GM19463 (cell line): ENCODE data around the gene IGFBP3.
"Not testable (repeated sequence)": the region's sequence is repeated elsewhere in the genome, so short reads cannot be mapped to it uniquely, and the experiment has no call there.

ENCODE experiments used
- ATAC-seq: cut with Tn5 transposase; IDR thresholded peaks from one replicate; pipeline ENCODE4 v1.9.1; 2021; ENCODE audit warnings: mild to moderate bottlenecking, moderate library complexity; ENCODE audit not compliant: unreplicated experiment

Gene IGFBP3

GRCh38 chr7:45920502-45921380 is at the start of gene IGFBP3:
Gene IGFBP3 (minus strand): TSS chr7:45921272. CDS start chr7:45921140, 132 bp downstream.
- peak; percentile 34 for ATAC-seq

GRCh38 chr7:45970454-45970853 is 49.4 kb upstream of the IGFBP3 start:
- no peak for ATAC-seq

- no peak for ATAC-seq
Observed at GRCh38 chr7:45969940-45970339, 48.9 kb upstream of the IGFBP3 start.

GRCh38 chr7:45968856-45969541 is 47.9 kb upstream of the IGFBP3 start:
- ATAC-seq, result no peak

GRCh38 chr7:45968312-45968711 is 47.2 kb upstream of the IGFBP3 start:
- no peak for ATAC-seq

- ATAC-seq, result no peak
Observed at GRCh38 chr7:45967591-45968157, 46.6 kb upstream of the IGFBP3 start.

GRCh38 chr7:45962861-45963260 is 41.8 kb upstream of the IGFBP3 start:
- ATAC-seq, result no peak

GRCh38 chr7:45957721-45958120 is 36.6 kb upstream of the IGFBP3 start:
- no peak for ATAC-seq

- ATAC-seq, result no peak
Observed at GRCh38 chr7:45955286-45955685, 34.2 kb upstream of the IGFBP3 start.

- not testable (repeated sequence) for ATAC-seq
Observed at GRCh38 chr7:45953055-45953454, 32.0 kb upstream of the IGFBP3 start.

- ATAC-seq, result no peak
Observed at GRCh38 chr7:45944058-45944457, 23.0 kb upstream of the IGFBP3 start.

- no peak for ATAC-seq
Observed at GRCh38 chr7:45940939-45941338, 19.9 kb upstream of the IGFBP3 start.

- not testable (repeated sequence) for ATAC-seq
Observed at GRCh38 chr7:45940237-45940781, 19.2 kb upstream of the IGFBP3 start.

GRCh38 chr7:45939574-45939973 is 18.5 kb upstream of the IGFBP3 start:
- no peak for ATAC-seq

- ATAC-seq, result no peak
Observed at GRCh38 chr7:45938626-45939302, 17.7 kb upstream of the IGFBP3 start.

- ATAC-seq, result no peak
Observed at GRCh38 chr7:45937862-45938261, 16.8 kb upstream of the IGFBP3 start.

- ATAC-seq, result no peak
Observed at GRCh38 chr7:45937301-45937700, 16.2 kb upstream of the IGFBP3 start.

- no peak for ATAC-seq
Observed at GRCh38 chr7:45930967-45931366, 9.9 kb upstream of the IGFBP3 start.

GRCh38 chr7:45927721-45928120 is 6.6 kb upstream of the IGFBP3 start:
- ATAC-seq, result no peak

- ATAC-seq, result no peak
Observed at GRCh38 chr7:45924283-45924682, 3.2 kb upstream of the IGFBP3 start.

GRCh38 chr7:45923818-45924217 is 2.7 kb upstream of the IGFBP3 start:
- no peak for ATAC-seq
